ENCODE measurements around the gene REG4. TPM values are rescaled to one million over a fixed set of nuclear protein-coding genes. Genes with fewer than 3 reads are reported as not detected.

Gene REG4
- total RNA-seq, 4 donors from 2014 or later = not detected

Other genes with a start within 250 kb of the REG4 start
- gene ZNF697, start 163.2 kb downstream of the REG4 start, total RNA-seq = 1 to 10 TPM; 2.6 to 5.6 (median 4.6) TPM
- gene PHGDH, start 99.5 kb downstream of the REG4 start, total RNA-seq = 10 to 100 TPM; 16.7 to 34.9 (median 26.4) TPM
- 1 to 10 TPM in 1 of 4 donors, under 1 TPM in 1, not detected in 2; 0.15 to 3.4 TPM for gene HMGCS2, start 42.6 kb downstream of the REG4 start, total RNA-seq
- not detected for gene ADAM30, start 85.1 kb upstream of the REG4 start, total RNA-seq